HG03442 (cell line): Measurements from ENCODE around the gene MYO1B.

Experiments
- ATAC-seq: cut with Tn5 transposase; IDR thresholded peaks from one replicate; pipeline ENCODE4 v1.9.1; 2021; ENCODE audit warnings: mild to moderate bottlenecking, moderate library complexity; ENCODE audit not compliant: unreplicated experiment

MYO1B gene

GRCh38 chr2:191225690-191226089 lies 19.5 kb upstream of the MYO1B start:
- ATAC-seq, result no peak

- ATAC-seq, result no peak
These were observed 19.0 kb upstream of the MYO1B start for GRCh38 chr2:191226196-191226595.

- ATAC-seq, result no peak
These were observed 16.9 kb upstream of the MYO1B start for GRCh38 chr2:191228333-191228732.

GRCh38 chr2:191228861-191229260 lies 16.3 kb upstream of the MYO1B start:
- ATAC-seq, result no peak

- no peak for ATAC-seq
These were observed 15.0 kb upstream of the MYO1B start for GRCh38 chr2:191230174-191230573.

- ATAC-seq, result no peak
These were observed 13.2 kb upstream of the MYO1B start for GRCh38 chr2:191231995-191232394.

- peak; percentile 41 for ATAC-seq
These were observed 11.7 kb upstream of the MYO1B start for GRCh38 chr2:191233533-191233932.

- ATAC-seq, result no peak
These were observed 10.8 kb upstream of the MYO1B start for GRCh38 chr2:191234376-191234775.

- ATAC-seq, result no peak
These were observed 4.3 kb upstream of the MYO1B start for GRCh38 chr2:191240871-191241270.

- no peak for ATAC-seq
These were observed 3.8 kb upstream of the MYO1B start for GRCh38 chr2:191241418-191241817.

- ATAC-seq, result no peak
These were observed 2.0 kb upstream of the MYO1B start for GRCh38 chr2:191243154-191243553.

GRCh38 chr2:191244350-191244749 lies 854 bp upstream of the MYO1B start:
- ATAC-seq, result no peak

GRCh38 chr2:191245869-191246531 lies 796 bp downstream of the MYO1B start:
- ATAC-seq, result peak; percentile 3

GRCh38 chr2:191246820-191247380 lies 1.7 kb downstream of the MYO1B start:
- no peak for ATAC-seq

- ATAC-seq, result peak; percentile 31
These were observed 2.3 kb downstream of the MYO1B start for GRCh38 chr2:191247381-191248057.

- no peak for ATAC-seq
These were observed 4.1 kb downstream of the MYO1B start for GRCh38 chr2:191249156-191249813.

- no peak for ATAC-seq
These were observed 5.2 kb downstream of the MYO1B start for GRCh38 chr2:191250400-191250799.

- no peak for ATAC-seq
These were observed 5.8 kb downstream of the MYO1B start for GRCh38 chr2:191250986-191251385.

GRCh38 chr2:191252699-191253098 lies 7.5 kb downstream of the MYO1B start:
- no peak for ATAC-seq

GRCh38 chr2:191253476-191253875 lies 8.3 kb downstream of the MYO1B start:
- no peak for ATAC-seq

- no peak for ATAC-seq
These were observed 10.1 kb downstream of the MYO1B start for GRCh38 chr2:191255271-191255670.
